Fibroblast of lung (primary cell): Measurements from ENCODE around the gene KLHDC7B. TPM values are rescaled to one million over a fixed set of nuclear protein-coding genes. Genes with fewer than 3 reads are reported as not detected.

Experiments
- DNase-seq, 2 donors: peaks; one replicate each; pipeline versions ENCODE4 v3.0.0 to v3.0.0-alpha.2; 2010; ENCODE audit warnings: low read depth in 2 of 2
- H2AFZ ChIP-seq: 2 replicates; pipeline ENCODE4 v1.5.1; 2012; ENCODE audit warnings: low read length, control low read depth, inconsistent platforms
- H3K27ac ChIP-seq: 2 replicates; pipeline ENCODE4 v1.5.1; 2011; ENCODE audit warnings: low read length, control low read depth; ENCODE audit not compliant: insufficient read depth
- H3K27me3 ChIP-seq: 2 replicates; pipeline ENCODE4 v1.5.1; 2011; ENCODE audit warnings: mild to moderate bottlenecking, low read length; ENCODE audit not compliant: control insufficient read depth, insufficient read depth
- H3K36me3 ChIP-seq: 2 replicates; pipeline ENCODE4 v1.5.1; 2011; ENCODE audit warnings: low read length; ENCODE audit not compliant: control insufficient read depth, insufficient read depth
- H3K4me1 ChIP-seq: 2 replicates; pipeline ENCODE4 v1.5.1; 2011; ENCODE audit warnings: low read length; ENCODE audit not compliant: control insufficient read depth, insufficient read depth; ENCODE audit errors: extremely low read depth
- H3K4me2 ChIP-seq: 2 replicates; pipeline ENCODE4 v1.5.1; 2011; ENCODE audit warnings: low read length, control low read depth; ENCODE audit not compliant: insufficient read depth; ENCODE audit errors: extremely low read depth
- H3K4me3 ChIP-seq, 4 experiments: fragments of 200-600 bp in 1 of 4; sonication (generic) in 1 of 4; replicated peaks in 1 of 4; 2 replicates each; pipeline ENCODE4 v1.5.1; 2011 to 2016; ENCODE audit warnings: low read length in 4 of 4, low read depth in 3 of 4, mild to moderate bottlenecking in 3 of 4, control low read depth in 2 of 4, inconsistent platforms in 1 of 4, mixed read lengths in 1 of 4; ENCODE audit not compliant: insufficient read depth in 1 of 4; ENCODE audit errors: control extremely low read depth in 1 of 4
- H3K79me2 ChIP-seq: 2 replicates; pipeline ENCODE4 v1.5.1; 2012; ENCODE audit warnings: mild to moderate bottlenecking, low read length, inconsistent platforms; ENCODE audit not compliant: control insufficient read depth, insufficient read depth
- H3K9ac ChIP-seq: 2 replicates; pipeline ENCODE4 v1.5.1; 2011; ENCODE audit warnings: mild to moderate bottlenecking, low read length, control low read depth; ENCODE audit not compliant: insufficient read depth
- H3K9me3 ChIP-seq: 2 replicates; pipeline ENCODE4 v1.5.1; 2012; ENCODE audit warnings: low read depth, low read length; ENCODE audit not compliant: control insufficient read depth, insufficient read depth
- H4K20me1 ChIP-seq: 2 replicates; pipeline ENCODE4 v1.5.1; 2011; ENCODE audit warnings: low read length; ENCODE audit not compliant: control insufficient read depth, insufficient read depth; ENCODE audit errors: extremely low read depth
- EZH2 ChIP-seq: IDR thresholded peaks from 2 replicates; pipeline ENCODE4 v1.5.1; 2012; ENCODE audit warnings: low read length, control low read depth, mild to moderate bottlenecking; ENCODE audit errors: missing control alignments
- polyA plus RNA-seq, 2 donors: library from polyadenylated mRNA; depleted of rRNA in 1 of 2; stranded (reverse) in 1 of 2; unstranded in 1 of 2; fragments of >200 nt; gene quantifications; 2 replicates each; pipeline ENCODE4 v1.2.1, GENCODE V29; 2011 to 2012; ENCODE audit warnings: missing spikeins in 1 of 2
- total RNA-seq: library from RNA; depleted of rRNA; stranded (reverse); fragments of >200 nt; gene quantifications from 2 replicates; pipeline ENCODE4 v1.2.1, GENCODE V29; 2014
- TF ChIP-seq, protein P1 (sequence below), 2 donors: IDR thresholded peaks in 1 of 2; conservative IDR thresholded peaks in 1 of 2; 1 replicate in 1 of 2; 2 replicates in 1 of 2; pipeline ENCODE4 v1.5.1; 2011 to 2012; ENCODE audit warnings: low read length in 2 of 2, control low read depth in 1 of 2, inconsistent platforms in 1 of 2, low read depth in 1 of 2, mild to moderate bottlenecking in 1 of 2

The KLHDC7B gene
- total and polyA plus RNA-seq, 2 donors (not counting 1 experiment from before 2014, with no cell fraction given), result 0.17 TPM; not detected in 1

DNA sequence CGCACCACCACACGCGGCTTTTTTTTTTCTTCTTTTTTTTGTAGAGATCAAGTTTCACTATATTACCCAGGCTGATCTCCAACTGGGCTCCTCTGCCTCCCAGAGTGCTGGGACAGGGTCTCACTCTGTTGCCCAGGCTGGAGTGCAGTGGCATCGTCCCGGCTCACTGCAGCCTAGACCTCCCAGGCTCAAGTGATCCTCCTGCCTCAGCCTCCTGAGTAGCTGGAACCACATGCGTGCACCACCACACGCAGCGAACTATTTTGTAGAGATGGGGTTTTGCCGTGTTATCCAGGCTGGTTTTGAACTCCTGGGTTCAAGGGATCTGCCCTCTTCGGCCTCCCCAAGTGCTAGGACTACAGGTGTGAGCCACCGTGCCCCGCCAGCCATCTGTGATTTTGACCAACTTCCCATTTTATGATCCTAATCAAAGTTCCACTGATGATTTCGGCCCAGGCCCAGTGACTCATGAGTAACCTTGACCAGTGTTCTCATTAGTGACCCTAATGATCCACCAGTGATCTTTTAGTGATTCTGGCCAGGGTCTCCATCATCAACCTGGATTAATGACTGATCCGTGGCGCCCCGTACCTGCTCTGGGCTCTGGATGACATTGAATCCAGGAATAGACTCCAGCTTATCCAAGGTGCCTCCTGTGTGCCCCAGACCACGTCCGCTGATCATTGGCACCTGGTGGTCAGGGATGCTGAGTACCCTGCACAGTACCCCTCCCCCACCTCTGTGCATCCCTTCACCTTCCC lies 17.6 kb upstream of the KLHDC7B start:
- Histone ChIP-seq H3K9me3 (no peaks in the 10 kb centered on the region), H3K4me1 (peaks cover 21% of the 10 kb centered on the region), H3K9ac (no peak overlapping the region), H2AFZ (no peak overlapping the region), H3K27me3 (peaks cover 11% of the 10 kb centered on the region), H3K4me3 (no peak overlapping the region), H3K36me3 (peaks cover 6% of the 10 kb centered on the region), H3K79me2 (peaks cover 15% of the 10 kb centered on the region), H3K4me2 (no peak overlapping the region), H4K20me1 (no peaks in the 10 kb centered on the region), H3K27ac (no peak overlapping the region)
- TF ChIP-seq, protein P1, sequence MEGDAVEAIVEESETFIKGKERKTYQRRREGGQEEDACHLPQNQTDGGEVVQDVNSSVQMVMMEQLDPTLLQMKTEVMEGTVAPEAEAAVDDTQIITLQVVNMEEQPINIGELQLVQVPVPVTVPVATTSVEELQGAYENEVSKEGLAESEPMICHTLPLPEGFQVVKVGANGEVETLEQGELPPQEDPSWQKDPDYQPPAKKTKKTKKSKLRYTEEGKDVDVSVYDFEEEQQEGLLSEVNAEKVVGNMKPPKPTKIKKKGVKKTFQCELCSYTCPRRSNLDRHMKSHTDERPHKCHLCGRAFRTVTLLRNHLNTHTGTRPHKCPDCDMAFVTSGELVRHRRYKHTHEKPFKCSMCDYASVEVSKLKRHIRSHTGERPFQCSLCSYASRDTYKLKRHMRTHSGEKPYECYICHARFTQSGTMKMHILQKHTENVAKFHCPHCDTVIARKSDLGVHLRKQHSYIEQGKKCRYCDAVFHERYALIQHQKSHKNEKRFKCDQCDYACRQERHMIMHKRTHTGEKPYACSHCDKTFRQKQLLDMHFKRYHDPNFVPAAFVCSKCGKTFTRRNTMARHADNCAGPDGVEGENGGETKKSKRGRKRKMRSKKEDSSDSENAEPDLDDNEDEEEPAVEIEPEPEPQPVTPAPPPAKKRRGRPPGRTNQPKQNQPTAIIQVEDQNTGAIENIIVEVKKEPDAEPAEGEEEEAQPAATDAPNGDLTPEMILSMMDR (conservative IDR thresholded peaks at IDR 0.05 in 1 of 2, IDR thresholded peaks at IDR 0.05 in 1 of 2; ENCODE audit: low read depth in 1 of 2, low read length in 2 of 2), result no peak
- no peak for TF ChIP-seq EZH2
- no peak for DNase-seq

DNA sequence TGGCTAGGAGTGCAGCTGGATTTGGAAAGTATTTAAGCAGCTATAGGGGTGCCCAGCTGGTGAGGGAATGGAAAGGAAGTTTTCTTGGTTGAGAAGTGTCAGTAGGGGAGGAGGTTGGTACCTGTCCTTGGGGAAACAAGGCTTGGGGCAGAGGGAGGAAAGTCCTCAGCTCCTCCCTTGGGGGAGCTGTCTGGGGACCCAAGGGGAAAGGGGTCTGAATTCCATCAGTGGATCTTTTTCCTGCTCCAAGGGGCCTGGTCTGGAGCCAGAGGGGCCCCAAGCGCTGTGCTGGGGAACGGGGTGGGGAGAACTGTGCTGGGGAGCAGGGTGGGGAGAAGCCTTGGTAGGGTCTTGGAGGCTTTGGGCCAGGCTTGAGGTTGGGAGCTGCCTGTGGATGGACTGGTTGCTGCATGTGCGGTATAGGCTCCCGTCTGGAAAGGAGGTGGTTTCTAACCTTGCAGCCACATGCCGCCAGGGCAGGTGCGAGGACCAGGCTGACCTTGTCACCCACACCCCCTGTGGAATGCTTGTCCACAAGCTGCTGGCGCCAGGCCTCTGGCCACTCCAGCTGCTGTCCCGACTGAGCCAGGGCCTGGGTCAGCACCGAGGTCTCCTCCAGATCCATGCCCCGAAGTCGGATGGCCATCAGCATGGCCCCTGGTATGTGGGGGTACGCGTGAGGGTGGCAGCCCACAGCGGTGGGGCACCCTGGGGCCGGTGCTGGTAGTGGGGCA lies 16.9 kb upstream of the KLHDC7B start:
- no peak overlapping the region for H3K9ac ChIP-seq
- no peaks in the 10 kb centered on the region for H3K9me3 ChIP-seq
- H3K4me1 ChIP-seq, result peaks cover 20% of the 10 kb centered on the region
- no peaks in the 10 kb centered on the region for H4K20me1 ChIP-seq
- H3K4me2 ChIP-seq, result no peak overlapping the region
- H2AFZ ChIP-seq, result no peak overlapping the region
- peaks cover 10% of the 10 kb centered on the region for H3K79me2 ChIP-seq
- TF ChIP-seq, protein P1 (conservative IDR thresholded peaks at IDR 0.05 in 1 of 2, IDR thresholded peaks at IDR 0.05 in 1 of 2; ENCODE audit: low read depth in 1 of 2, low read length in 2 of 2), result no peak
- no peak for TF ChIP-seq EZH2
- H3K4me3 ChIP-seq, result peak overlapping the region in 2 of 4 experiments; percentile 38 to 60
- peaks cover 3% of the 10 kb centered on the region for H3K36me3 ChIP-seq
- no peak overlapping the region for H3K27ac ChIP-seq
- no peak for DNase-seq
- H3K27me3 ChIP-seq, result peaks cover 11% of the 10 kb centered on the region

- DNase-seq, result peak in 1 of 2 donors; percentile 14
- Histone ChIP-seq H3K9ac (peak overlapping the region; percentile 23), H3K4me2 (no peak overlapping the region), H3K79me2 (peaks cover 4% of the 10 kb centered on the region), H3K36me3 (no peaks in the 10 kb centered on the region), H2AFZ (no peak overlapping the region), H3K27me3 (peaks cover 11% of the 10 kb centered on the region), H3K27ac (no peak overlapping the region), H3K4me3 (peak overlapping the region in 3 of 4 experiments; percentile 14 to 60 (median 38)), H3K4me1 (peaks cover 16% of the 10 kb centered on the region), H4K20me1 (no peaks in the 10 kb centered on the region), H3K9me3 (no peaks in the 10 kb centered on the region)
- peak; percentile 42 for TF ChIP-seq EZH2
- TF ChIP-seq, protein P1 (conservative IDR thresholded peaks at IDR 0.05 in 1 of 2, IDR thresholded peaks at IDR 0.05 in 1 of 2; ENCODE audit: low read depth in 1 of 2, low read length in 2 of 2), result no peak
Measured at GRCh38 chr22:50529416-50529896, 16.2 kb upstream of the KLHDC7B start.
